ENCODE measurements around the gene PSME2. TPM values are rescaled to one million over a fixed set of nuclear protein-coding genes. Genes with fewer than 3 reads are reported as not detected.

PSME2 gene
- total and polyA plus RNA-seq, 2 of the 13 experiments (the other 11 are each of a cell fraction or from before 2014, with no cell fraction given) = 332 to 716 TPM

- TF ChIP-seq PHF8 (CRISPR knock-in tag; IDR thresholded peaks at IDR 0.05) (peak; percentile 96), MNT (IDR thresholded peaks at IDR 0.05) (peak; percentile 93), ZBTB14 (CRISPR knock-in tag; IDR thresholded peaks at IDR 0.05) (peak; percentile 43; the same call in 1 of the 2 replicates), MATR3 (CRISPR knock-in tag; IDR thresholded peaks at IDR 0.05) (no peak; the same call in 1 of the 2 replicates), ZNF496 (CRISPR knock-in tag; IDR thresholded peaks at IDR 0.05; ENCODE audit: insufficient replicate concordance) (no peak), ZNF557 (CRISPR knock-in tag; IDR thresholded peaks at IDR 0.05) (peak; percentile 95), ZNF205 (CRISPR knock-in tag; IDR thresholded peaks at IDR 0.05) (peak; percentile 1; the same call in 1 of the 2 replicates), KLF9 (CRISPR knock-in tag; IDR thresholded peaks at IDR 0.05; ENCODE audit: low read depth) (no peak), PAF1 (CRISPR knock-in tag; IDR thresholded peaks at IDR 0.05) (no peak; the same call in 1 of the 2 replicates), ZNF142 (CRISPR knock-in tag; IDR thresholded peaks at IDR 0.05) (peak; percentile 84; the same call in 1 of the 2 replicates), CBFB (CRISPR knock-in tag; IDR thresholded peaks at IDR 0.05) (peak; percentile 88), IRF9 (CRISPR knock-in tag; IDR thresholded peaks at IDR 0.05; ENCODE audit: borderline replicate concordance) (peak; percentile 96; the same call in 1 of the 2 replicates), NFE2 (CRISPR knock-in tag; IDR thresholded peaks at IDR 0.05) (no peak), MYC (CRISPR knock-in tag; IDR thresholded peaks at IDR 0.05; ENCODE audit: borderline replicate concordance) (peak; percentile 86), ZIK1 (CRISPR knock-in tag; IDR thresholded peaks at IDR 0.05; ENCODE audit: borderline replicate concordance, low read depth) (peak; percentile 87), DRAP1 (CRISPR knock-in tag; IDR thresholded peaks at IDR 0.05) (peak; percentile 98), CAMTA2 (CRISPR knock-in tag; IDR thresholded peaks at IDR 0.05; ENCODE audit: borderline replicate concordance) (peak; percentile 98), CHD2 (IDR thresholded peaks at IDR 0.05; ENCODE audit: low read depth, low read length) (no peak), RFXANK (CRISPR knock-in tag; IDR thresholded peaks at IDR 0.05) (peak; percentile 96), ZNF253 (CRISPR knock-in tag; IDR thresholded peaks at IDR 0.05; ENCODE audit: borderline replicate concordance) (peak; percentile 98)
These were observed 5.1 kb downstream of the PSME2 start, which contains the start of gene EMC9 (continued) for GRCh38 chr14:24141097-24141880.
